Neural crest cell (in vitro differentiated cells): ENCODE data around the gene SENP3. TPM values are rescaled to one million over a fixed set of nuclear protein-coding genes. Genes with fewer than 3 reads are reported as not detected.
A peak's percentile ranks its signal among the peaks of the same experiment; 100 is the strongest.

Experiments
- DNase-seq: peaks from one replicate; pipeline ENCODE4 v3.0.0; 2021; ENCODE audit warnings: low read depth, mixed read lengths, low spot score
- H3K27ac Mint-ChIP-seq: one replicate; pipeline ENCODE4 v1.8.0; 2021; ENCODE audit warnings: mild to moderate bottlenecking, mixed read lengths; ENCODE audit not compliant: unreplicated experiment
- H3K27me3 Mint-ChIP-seq: 2 replicates; pipeline ENCODE4 v1.8.0; 2021; ENCODE audit warnings: low read depth, mild to moderate bottlenecking, mixed read lengths
- H3K36me3 Mint-ChIP-seq: 2 replicates; pipeline ENCODE4 v1.8.0; 2021; ENCODE audit warnings: low read depth, mild to moderate bottlenecking, mixed read lengths
- H3K4me1 Mint-ChIP-seq: 2 replicates; pipeline ENCODE4 v1.8.0; 2021; ENCODE audit warnings: mixed read lengths
- H3K4me3 Mint-ChIP-seq: one replicate; pipeline ENCODE4 v1.8.0; 2021; ENCODE audit warnings: mild to moderate bottlenecking, mixed read lengths
- H3K9me3 Mint-ChIP-seq: 2 replicates; pipeline ENCODE4 v1.8.0; 2021; ENCODE audit warnings: mixed read lengths
- total RNA-seq: library from RNA; stranded (reverse); gene quantifications from 2 replicates; pipeline ENCODE4 v1.2.1, GENCODE V29; 2021
- TF ChIP-seq, protein P1 (sequence below): fragments of 200-600 bp; sonication (generic); conservative IDR thresholded peaks from 2 replicates; pipeline ENCODE4 v1.5.0; 2021; ENCODE audit warnings: antibody characterized with exemption, mild to moderate bottlenecking

SENP3 gene
- total RNA-seq, 1 donor from 2014 or later: 83.7 TPM

DNA sequence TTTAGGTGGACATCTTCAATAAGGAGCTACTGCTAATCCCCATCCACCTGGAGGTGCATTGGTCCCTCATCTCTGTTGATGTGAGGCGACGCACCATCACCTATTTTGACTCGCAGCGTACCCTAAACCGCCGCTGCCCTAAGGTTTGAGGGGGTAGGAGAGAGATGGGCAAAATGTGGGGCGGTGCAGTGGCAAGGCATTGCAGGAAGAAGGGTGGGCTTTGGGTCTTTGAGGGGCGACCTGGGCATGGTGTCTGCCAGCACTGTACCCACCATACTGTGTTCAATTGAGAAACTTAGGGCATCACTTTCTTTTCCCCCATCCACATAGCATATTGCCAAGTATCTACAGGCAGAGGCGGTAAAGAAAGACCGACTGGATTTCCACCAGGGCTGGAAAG is 8.6 kb downstream of the SENP3 start:
- no peaks in the 10 kb centered on the region for H3K9me3 Mint-ChIP-seq
- no peak overlapping the region for H3K27ac Mint-ChIP-seq
- peaks cover 16% of the 10 kb centered on the region for H3K27me3 Mint-ChIP-seq
- peaks cover 30% of the 10 kb centered on the region for H3K36me3 Mint-ChIP-seq
- TF ChIP-seq, protein P1, sequence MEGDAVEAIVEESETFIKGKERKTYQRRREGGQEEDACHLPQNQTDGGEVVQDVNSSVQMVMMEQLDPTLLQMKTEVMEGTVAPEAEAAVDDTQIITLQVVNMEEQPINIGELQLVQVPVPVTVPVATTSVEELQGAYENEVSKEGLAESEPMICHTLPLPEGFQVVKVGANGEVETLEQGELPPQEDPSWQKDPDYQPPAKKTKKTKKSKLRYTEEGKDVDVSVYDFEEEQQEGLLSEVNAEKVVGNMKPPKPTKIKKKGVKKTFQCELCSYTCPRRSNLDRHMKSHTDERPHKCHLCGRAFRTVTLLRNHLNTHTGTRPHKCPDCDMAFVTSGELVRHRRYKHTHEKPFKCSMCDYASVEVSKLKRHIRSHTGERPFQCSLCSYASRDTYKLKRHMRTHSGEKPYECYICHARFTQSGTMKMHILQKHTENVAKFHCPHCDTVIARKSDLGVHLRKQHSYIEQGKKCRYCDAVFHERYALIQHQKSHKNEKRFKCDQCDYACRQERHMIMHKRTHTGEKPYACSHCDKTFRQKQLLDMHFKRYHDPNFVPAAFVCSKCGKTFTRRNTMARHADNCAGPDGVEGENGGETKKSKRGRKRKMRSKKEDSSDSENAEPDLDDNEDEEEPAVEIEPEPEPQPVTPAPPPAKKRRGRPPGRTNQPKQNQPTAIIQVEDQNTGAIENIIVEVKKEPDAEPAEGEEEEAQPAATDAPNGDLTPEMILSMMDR: no peak
- no peak for DNase-seq
- peak overlapping the region; percentile 83 for H3K4me3 Mint-ChIP-seq
- peaks cover 33% of the 10 kb centered on the region for H3K4me1 Mint-ChIP-seq

DNA sequence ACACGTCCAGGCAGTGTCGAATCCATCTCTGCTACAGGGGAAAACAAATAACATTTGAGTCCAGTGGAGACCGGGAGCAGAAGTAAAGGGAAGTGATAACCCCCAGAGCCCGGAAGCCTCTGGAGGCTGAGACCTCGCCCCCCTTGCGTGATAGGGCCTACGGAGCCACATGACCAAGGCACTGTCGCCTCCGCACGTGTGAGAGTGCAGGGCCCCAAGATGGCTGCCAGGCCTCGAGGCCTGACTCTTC is 10.5 kb downstream of the SENP3 start:
- Mint-ChIP-seq H3K36me3 (peaks cover 47% of the 10 kb centered on the region), H3K4me3 (peak overlapping the region; percentile 99), H3K9me3 (no peaks in the 10 kb centered on the region), H3K27me3 (peaks cover 25% of the 10 kb centered on the region), H3K27ac (peak overlapping the region; percentile 98), H3K4me1 (peaks cover 48% of the 10 kb centered on the region)
- TF ChIP-seq, protein P1: no peak
- no peak for DNase-seq

DNA sequence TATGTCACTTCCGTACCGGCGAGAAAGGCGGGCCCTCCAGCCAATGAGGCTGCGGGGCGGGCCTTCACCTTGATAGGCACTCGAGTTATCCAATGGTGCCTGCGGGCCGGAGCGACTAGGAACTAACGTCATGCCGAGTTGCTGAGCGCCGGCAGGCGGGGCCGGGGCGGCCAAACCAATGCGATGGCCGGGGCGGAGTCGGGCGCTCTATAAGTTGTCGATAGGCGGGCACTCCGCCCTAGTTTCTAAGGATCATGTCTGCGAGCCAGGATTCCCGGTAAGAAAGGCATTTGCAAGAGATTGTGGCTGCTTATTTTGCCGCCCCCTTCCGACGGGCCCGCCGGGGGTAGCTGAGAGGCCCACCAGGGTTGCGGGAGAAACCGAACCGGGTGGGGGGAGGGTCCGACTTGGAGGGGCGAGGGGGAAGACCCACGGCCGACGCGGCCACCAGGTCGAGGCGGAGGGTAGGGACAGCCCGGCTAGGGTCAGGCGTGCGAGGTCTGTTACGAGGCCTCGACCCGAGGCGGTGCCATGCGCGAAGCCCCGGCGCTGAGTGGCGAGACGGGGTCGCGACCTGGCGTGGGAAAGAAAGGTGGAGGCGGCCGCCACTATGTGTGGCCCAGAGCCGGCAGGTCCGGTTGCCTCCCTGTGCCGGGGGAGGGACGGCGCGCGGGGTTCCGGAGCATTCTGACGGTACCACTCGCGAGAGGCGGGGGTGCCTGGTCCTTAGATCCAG is 11.0 kb downstream of the SENP3 start:
- Mint-ChIP-seq H3K4me3 (peak overlapping the region; percentile 99), H3K9me3 (no peaks in the 10 kb centered on the region), H3K27ac (peak overlapping the region; percentile 100), H3K4me1 (peaks cover 51% of the 10 kb centered on the region), H3K36me3 (peaks cover 52% of the 10 kb centered on the region), H3K27me3 (peaks cover 28% of the 10 kb centered on the region)
- peak; percentile 100 for DNase-seq
- TF ChIP-seq, protein P1: no peak

DNA sequence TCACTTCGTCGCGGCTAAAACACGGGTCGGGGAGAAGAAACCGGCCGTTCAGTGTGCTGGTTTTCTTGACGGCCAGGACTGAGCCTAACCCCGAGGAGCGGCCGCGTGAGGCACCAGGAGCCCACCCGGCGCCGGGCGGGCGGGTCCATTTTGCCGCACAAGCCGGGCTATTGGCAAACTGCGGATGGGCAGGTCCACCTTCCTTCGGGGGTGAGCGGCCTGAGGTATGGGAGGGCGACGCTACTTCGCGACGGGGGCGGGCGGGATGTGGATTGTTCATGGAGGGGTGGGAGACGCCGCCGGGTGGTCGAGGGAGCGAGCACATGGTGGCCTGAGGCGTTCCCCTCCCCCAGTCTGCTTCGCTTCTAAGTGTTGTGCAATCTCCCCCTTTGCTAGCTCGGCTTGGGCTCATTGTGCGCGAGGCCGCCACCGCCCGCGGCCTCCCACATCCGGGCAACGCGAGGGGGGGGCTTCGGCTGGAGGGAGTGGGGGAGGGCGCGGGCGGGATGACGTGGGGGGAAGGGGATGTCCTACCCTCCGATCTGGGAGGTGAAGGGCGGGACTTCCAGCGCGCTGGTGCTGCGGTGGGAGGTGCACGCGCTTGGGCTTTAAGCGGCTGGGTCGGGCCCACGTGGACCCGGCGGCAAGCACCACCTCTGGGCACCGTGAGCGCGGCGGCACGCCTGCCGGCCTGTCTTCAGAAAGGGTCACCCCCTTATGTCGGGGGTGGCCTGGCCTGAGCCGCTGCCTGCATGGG is 11.8 kb downstream of the SENP3 start:
- Mint-ChIP-seq H3K36me3 (peaks cover 56% of the 10 kb centered on the region), H3K4me1 (peaks cover 56% of the 10 kb centered on the region)
- TF ChIP-seq, protein P1: no peak

DNA sequence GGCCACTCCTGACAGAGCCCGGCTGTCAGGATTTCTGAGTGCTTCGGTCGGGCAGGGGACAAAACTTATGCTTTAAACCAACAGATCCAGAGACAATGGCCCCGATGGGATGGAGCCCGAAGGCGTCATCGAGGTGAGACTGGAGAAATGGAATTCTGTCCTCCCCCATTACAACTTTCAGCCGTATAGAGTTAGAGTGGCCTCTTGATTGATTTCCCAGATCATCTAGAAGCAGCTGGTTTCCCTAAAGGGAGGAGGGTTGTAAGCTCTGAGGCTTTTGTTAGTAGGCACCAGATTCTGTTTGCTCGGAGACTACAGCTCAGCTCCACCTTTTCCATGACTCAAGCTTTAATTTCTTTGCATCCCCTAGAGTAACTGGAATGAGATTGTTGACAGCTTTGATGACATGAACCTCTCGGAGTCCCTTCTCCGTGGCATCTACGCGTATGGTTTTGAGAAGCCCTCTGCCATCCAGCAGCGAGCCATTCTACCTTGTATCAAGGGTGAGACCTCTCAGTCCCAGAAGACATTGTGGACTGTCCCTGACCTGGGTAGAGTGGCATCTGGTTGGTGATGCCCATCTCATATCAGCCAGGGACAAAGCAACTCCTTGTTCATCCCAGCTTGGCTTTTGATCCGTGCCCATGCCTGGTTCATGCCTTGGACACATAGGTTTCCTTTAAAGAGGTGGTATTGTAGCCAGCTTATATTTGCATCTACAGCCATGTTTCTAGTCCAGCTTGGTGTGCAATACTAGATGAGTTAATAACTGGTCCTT is 12.6 kb downstream of the SENP3 start:
- peak overlapping the region; percentile 92 for H3K27ac Mint-ChIP-seq
- H3K36me3 Mint-ChIP-seq: peaks cover 62% of the 10 kb centered on the region
- no peaks in the 10 kb centered on the region for H3K9me3 Mint-ChIP-seq
- no peak for DNase-seq
- H3K4me3 Mint-ChIP-seq: peak overlapping the region; percentile 99
- peaks cover 36% of the 10 kb centered on the region for H3K27me3 Mint-ChIP-seq
- H3K4me1 Mint-ChIP-seq: peaks cover 63% of the 10 kb centered on the region
- TF ChIP-seq, protein P1: no peak

More for the DNA sequence above, 11.8 kb downstream of the SENP3 start:
- H3K9me3 Mint-ChIP-seq: no peaks in the 10 kb centered on the region
- H3K27me3 Mint-ChIP-seq: peaks cover 31% of the 10 kb centered on the region
- H3K4me3 Mint-ChIP-seq: peak overlapping the region; percentile 99
- H3K27ac Mint-ChIP-seq: peak overlapping the region; percentile 100
- DNase-seq: peak; percentile 78
